ENCODE data around the gene RPL34.

Gene RPL34

DNA sequence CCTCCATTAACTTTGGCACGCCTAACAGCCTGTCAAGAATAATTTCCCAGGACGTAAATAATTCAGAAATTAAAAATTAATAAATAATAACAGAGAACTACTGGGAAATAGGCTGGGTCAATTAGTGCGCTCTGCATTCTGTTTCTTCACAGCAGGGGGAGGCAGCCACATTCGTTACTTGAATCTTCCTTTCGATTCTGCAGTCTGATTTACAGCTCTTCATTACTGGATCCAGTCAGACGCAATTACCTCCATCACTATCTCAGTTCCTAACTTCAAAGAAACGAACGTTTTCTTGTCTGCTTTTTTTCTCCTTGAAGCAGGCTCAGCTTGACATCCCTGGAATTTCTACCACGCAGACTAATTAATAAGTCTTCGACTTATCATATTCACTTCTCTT, 9.0 kb upstream of the RPL34 start:
- no peak for TF ChIP-seq ZFX (IDR thresholded peaks at IDR 0.05)
- TF ChIP-seq CTCF (conservative IDR thresholded peaks at IDR 0.05) = no peak
- H3K27ac ChIP-seq = no peak overlapping the region

- TF ChIP-seq ZFX (IDR thresholded peaks at IDR 0.05) (no peak), CTCF (conservative IDR thresholded peaks at IDR 0.05) (no peak)
- no peak overlapping the region for H3K27ac ChIP-seq
Observed at GRCh38 chr4:108612365-108612764, 8.0 kb upstream of the RPL34 start.

DNA sequence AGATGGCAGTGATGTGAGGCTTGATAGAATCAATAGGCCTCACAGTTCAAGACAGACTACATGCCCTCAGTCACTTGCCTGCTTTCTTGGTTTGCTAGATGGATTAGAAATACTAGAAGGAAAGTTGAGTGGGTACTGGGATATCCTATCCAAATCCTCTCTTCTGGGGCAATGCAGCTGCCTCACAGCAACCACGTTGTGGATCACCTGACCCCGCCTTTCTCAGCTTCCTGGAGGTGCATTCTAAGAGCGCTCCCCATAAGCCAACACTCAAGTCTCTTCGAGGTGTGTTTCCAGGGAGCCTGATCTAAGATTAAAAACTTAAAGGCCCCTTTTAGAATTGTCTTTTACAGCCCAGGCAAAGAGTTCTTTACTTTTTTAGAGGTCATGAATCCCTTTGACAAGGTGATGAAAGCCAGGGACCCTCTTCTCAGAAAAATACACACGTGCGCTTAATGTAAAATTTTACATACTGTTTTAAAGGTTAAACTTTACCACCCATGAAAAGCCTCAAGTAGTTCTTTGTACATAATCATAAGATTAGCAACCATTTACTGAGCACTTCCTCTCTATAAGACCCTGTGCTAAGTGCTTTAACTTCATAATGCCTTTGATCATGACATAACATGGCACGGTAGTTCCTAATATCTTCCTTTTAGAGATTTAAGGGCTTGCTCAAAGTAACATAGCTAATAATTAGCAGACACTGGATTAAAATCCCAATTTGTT, 840 bp upstream of the RPL34 start:
- no peak overlapping the region for H3K27ac ChIP-seq
- TF ChIP-seq CTCF (conservative IDR thresholded peaks at IDR 0.05) = no peak
- no peak for TF ChIP-seq ZFX (IDR thresholded peaks at IDR 0.05)

GRCh38 chr4:108620933-108621905, 843 bp downstream of the RPL34 start:
- no peak for TF ChIP-seq ZFX (IDR thresholded peaks at IDR 0.05)
- no peak for TF ChIP-seq CTCF (conservative IDR thresholded peaks at IDR 0.05)
- peak overlapping the region; percentile 93 for H3K27ac ChIP-seq

DNA sequence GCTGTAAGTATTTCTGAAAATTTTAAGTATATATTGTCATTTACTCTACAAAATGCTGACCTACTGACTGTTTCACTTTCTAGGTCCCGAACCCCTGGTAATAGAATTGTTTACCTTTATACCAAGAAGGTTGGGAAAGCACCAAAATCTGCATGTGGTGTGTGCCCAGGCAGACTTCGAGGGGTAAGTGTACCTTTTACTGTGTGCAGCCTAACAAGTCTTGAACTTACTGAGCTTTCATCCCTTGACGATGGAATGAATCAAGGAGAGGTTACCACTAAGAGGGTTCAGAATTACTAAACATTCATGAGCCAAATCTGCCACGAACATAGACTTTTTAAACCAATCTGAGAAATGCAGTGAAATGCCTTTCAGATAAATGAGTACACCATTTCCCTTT, 1.6 kb downstream of the RPL34 start:
- no peak overlapping the region for H3K27ac ChIP-seq
- TF ChIP-seq CTCF (conservative IDR thresholded peaks at IDR 0.05) (no peak), ZFX (IDR thresholded peaks at IDR 0.05) (no peak)

DNA sequence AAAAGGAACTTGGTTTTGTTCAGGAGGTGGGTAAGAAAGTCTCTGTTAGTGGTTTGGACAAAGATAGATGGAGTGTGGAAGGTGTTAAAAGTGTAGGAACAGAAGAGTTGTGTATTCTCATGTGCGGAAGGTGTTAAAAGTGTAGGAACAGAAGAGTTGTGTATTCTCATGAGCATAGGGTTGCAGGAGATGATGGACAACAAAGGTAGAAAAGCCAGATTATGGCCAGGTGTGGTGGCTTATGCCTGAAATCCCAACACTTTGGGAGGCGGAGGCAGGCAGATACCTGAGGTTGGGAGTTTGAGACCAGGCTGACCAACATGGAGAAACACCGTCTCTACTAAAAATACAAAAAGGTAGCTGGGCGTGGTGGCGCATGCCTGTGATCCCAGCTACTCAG, 2.5 kb downstream of the RPL34 start:
- TF ChIP-seq ZFX (IDR thresholded peaks at IDR 0.05) (no peak), CTCF (conservative IDR thresholded peaks at IDR 0.05) (no peak)
- 0 out of 2 replicates have a peak overlapping the region, but pooled peaks have one; percentile 14 for H3K27ac ChIP-seq

Data from C4-2B (cell line).